ENCODE data around the gene ARL6. TPM values are rescaled to one million over a fixed set of nuclear protein-coding genes. Genes with fewer than 3 reads are reported as not detected.

ARL6 gene
- total and polyA plus RNA-seq, 2 of the 8 experiments (the other 6 are each of a cell fraction or from before 2014, with no cell fraction given), result 1.8 to 12.0 TPM

- TF ChIP-seq ATF2 (IDR thresholded peaks at IDR 0.05; ENCODE audit: low read length), result no peak
- TF ChIP-seq CTBP2 (IDR thresholded peaks at IDR 0.05; ENCODE audit: borderline replicate concordance, insufficient read depth, insufficient read length, low read length), result no peak
- no peak for TF ChIP-seq POU5F1 (IDR thresholded peaks at IDR 0.05; ENCODE audit: low read depth, low read length)
Measured at GRCh38 chr3:97720417-97720816, 44.1 kb upstream of the ARL6 start (continued).

Data from H1 (cell line).